HepG2 (cell line): ENCODE results near the gene AGBL1. TPM values are rescaled to one million over a fixed set of nuclear protein-coding genes. Genes with fewer than 3 reads are reported as not detected.

Experiments
- ATAC-seq: fragments of 200-7000 bp; cut with Tn5 transposase; 3 replicates; pipeline ENCODE4 v1.9.1; 2020; ENCODE audit warnings: mild to moderate bottlenecking, moderate library complexity
- BruUV-seq: library from RNA; stranded (reverse); fragments of 400-500 nt; replicated peaks from 2 replicates; lab custom pipeline; 2021; lab: Mats Ljungman, UMichigan
- CTCF ChIA-PET: fragments of 300-600 bp; formaldehyde crosslinking; extraction: SDS; loops from one replicate; lab custom pipeline; 2021; ENCODE audit warnings: low total read pairs, inconsistent platforms, low intra/inter-chr PET ratio; lab: Yijun Ruan, JAX
- POLR2A ChIA-PET: fragments of 350-600 bp; sonication (Branson Sonifier 250); formaldehyde crosslinking; loops from one replicate; lab custom pipeline; 2020; ENCODE audit warnings: antibody characterized with exemption, inconsistent platforms; lab: Yijun Ruan, JAX
- DNase-seq: peaks from one replicate; pipeline ENCODE4 v3.0.0-alpha.2; 2015; ENCODE audit warnings: low spot score
- FAIRE-seq: peaks from 3 replicates; lab custom pipeline; 2011; peaks lifted over from hg19 to GRCh38; lab: Jason Lieb, UNC
- H2AFZ ChIP-seq: one replicate; pipeline ENCODE4 v1.6.1; 2011; ENCODE audit warnings: low read length, inconsistent platforms
- H3K27ac ChIP-seq: fragments of 300-600 bp; 3 replicates; pipeline ENCODE4 v1.8.0; 2011; ENCODE audit warnings: mixed run types, mild to moderate bottlenecking, mixed read lengths, low read length, inconsistent platforms; ENCODE audit not compliant: insufficient read depth; ENCODE audit errors: extremely low read length
- H3K27me3 ChIP-seq, 2 experiments: fragments of 200-600 bp in 1 of 2; 2 replicates in 1 of 2; 3 replicates in 1 of 2; pipeline versions ENCODE4 v1.6.0 to v1.8.0; 2011; ENCODE audit warnings: low read length in 2 of 2, mild to moderate bottlenecking in 2 of 2, moderate library complexity in 2 of 2, inconsistent platforms in 1 of 2; ENCODE audit not compliant: insufficient read depth in 2 of 2, control insufficient read depth in 1 of 2
- H3K36me3 ChIP-seq, 2 experiments: fragments of 200-600 bp in 1 of 2; replicated peaks in 1 of 2; 2 replicates in 1 of 2; 3 replicates in 1 of 2; pipeline versions ENCODE4 v1.5.1 to v1.8.0; 2011; ENCODE audit warnings: low read length in 2 of 2, inconsistent platforms in 1 of 2; ENCODE audit not compliant: insufficient read depth in 2 of 2, control insufficient read depth in 1 of 2
- H3K4me1 ChIP-seq: 2 replicates; pipeline ENCODE4 v1.5.1; 2012; ENCODE audit warnings: low read length, inconsistent platforms; ENCODE audit not compliant: insufficient read depth
- H3K4me2 ChIP-seq: 2 replicates; pipeline ENCODE4 v1.6.0; 2011; ENCODE audit warnings: low read depth, low read length, inconsistent platforms
- H3K4me3 ChIP-seq, 3 experiments: fragments of 200-600 bp in 1 of 3; sonication (generic), shearing (Covaris generic) in 1 of 3; replicated peaks in 1 of 3; 2 replicates each; pipeline ENCODE4 v1.5.1; 2011 to 2016; ENCODE audit warnings: low read length in 3 of 3, inconsistent platforms in 2 of 3, low read depth in 2 of 3, mild to moderate bottlenecking in 2 of 3, control low read depth in 1 of 3, mixed read lengths in 1 of 3; ENCODE audit not compliant: insufficient read depth in 1 of 3
- H3K79me2 ChIP-seq: one replicate; pipeline ENCODE4 v1.6.1; 2011; ENCODE audit warnings: low read length, inconsistent platforms; ENCODE audit not compliant: insufficient read depth
- H3K9ac ChIP-seq: 2 replicates; pipeline ENCODE4 v1.6.0; 2011; ENCODE audit warnings: mild to moderate bottlenecking, low read depth, low read length, inconsistent platforms; ENCODE audit not compliant: insufficient read depth
- H3K9me3 ChIP-seq: 2 replicates; pipeline ENCODE4 v1.5.1; 2012; ENCODE audit warnings: mild to moderate bottlenecking, low read length
- H4K20me1 ChIP-seq: 2 replicates; pipeline ENCODE4 v1.6.0; 2011; ENCODE audit warnings: inconsistent platforms, mild to moderate bottlenecking, low read length, moderate library complexity; ENCODE audit not compliant: insufficient read depth
- ATF7-NPFF ChIP-seq: sonication (generic); formaldehyde crosslinking; IDR thresholded peaks from 2 replicates; pipeline ENCODE4 v1.8.1; 2023; ENCODE audit warnings: mild to moderate bottlenecking, low read depth, missing genetic modification reagents, moderate library complexity
- CREB1 ChIP-seq, 2 experiments: fragments of 450-650 bp in 1 of 2; IDR thresholded peaks; 2 replicates each; pipeline ENCODE4 v1.6.1; 2016 to 2017; ENCODE audit warnings: control low read depth in 1 of 2, mild to moderate bottlenecking in 1 of 2, missing compliant biosample characterization in 1 of 2, missing genetic modification characterization in 1 of 2
- ETV6 ChIP-seq: sonication (generic); formaldehyde crosslinking; conservative IDR thresholded peaks from 2 replicates; pipeline ENCODE4 v1.4.0; 2020; ENCODE audit warnings: missing genetic modification reagents
- FOXC1 ChIP-seq: sonication (generic); formaldehyde crosslinking; IDR thresholded peaks from 2 replicates; pipeline ENCODE4 v1.8.0; 2022; ENCODE audit warnings: mild to moderate bottlenecking, missing genetic modification reagents, borderline replicate concordance
- HCFC1 ChIP-seq: fragments of 150-350 bp; IDR thresholded peaks from 2 replicates; pipeline ENCODE4 v1.6.1; 2014; ENCODE audit warnings: low read depth, low read length
- IKZF1 ChIP-seq: fragments of 450-650 bp; IDR thresholded peaks from 2 replicates; pipeline ENCODE4 v1.7.1; 2016
- NR3C1 ChIP-seq: sonication (generic); formaldehyde crosslinking; IDR thresholded peaks from 2 replicates; pipeline ENCODE4 v1.4.0; 2020; ENCODE audit warnings: missing genetic modification reagents
- PLRG1 ChIP-seq: fragments of 450-650 bp; conservative IDR thresholded peaks from 2 replicates; pipeline ENCODE4 v1.6.1; 2016
- TSC22D2 ChIP-seq: sonication (generic); formaldehyde crosslinking; IDR thresholded peaks from 2 replicates; pipeline ENCODE4 v1.5.1; 2020; ENCODE audit warnings: missing genetic modification reagents, mild to moderate bottlenecking, borderline replicate concordance
- ZNF264 ChIP-seq: sonication (generic); formaldehyde crosslinking; IDR thresholded peaks from 2 replicates; pipeline ENCODE4 v1.4.0; 2020; ENCODE audit warnings: missing genetic modification reagents
- ZNF839 ChIP-seq: sonication (generic); formaldehyde crosslinking; IDR thresholded peaks from 2 replicates; pipeline ENCODE4 v1.4.0; 2020; ENCODE audit warnings: missing genetic modification reagents, mild to moderate bottlenecking, borderline replicate concordance
- WGBS: methylation state at CpG from one replicate; pipeline ENCODE4 v1.1.6; 2017; ENCODE audit warnings: low lambda C conversion rate; 5-methylcytosine and 5-hydroxymethylcytosine counted together
- in situ Hi-C: cut with HindIII; loops from 2 replicates; pipeline ENCODE4 v1.10.0; 2017; ENCODE audit warnings: low pct_unique_long_range_greater_than_20kb; ENCODE audit not compliant: extremely low pct_ligation_motif_present
- intact Hi-C: fragments of 100-400 bp; cut with micrococcal nuclease; formaldehyde crosslinking; loops from one replicate; pipeline ENCODE4 v1.10.0; 2022; ENCODE audit not compliant: unreplicated experiment
- polyA plus RNA-seq, 8 experiments: library from polyadenylated mRNA; depleted of rRNA in 3 of 8; stranded (reverse) in 7 of 8; unstranded in 1 of 8; fragments of >200 nt; fragmentation: Illumina TruSeq in 4 of 8; extraction: Trizol in 4 of 8; gene quantifications; 2 replicates each; pipeline versions ENCODE4 v1.2.1 to v1.2.3, GENCODE V29; 2011 to 2016; ENCODE audit warnings: low read depth in 4 of 8, missing spikeins in 1 of 8, mixed read lengths in 1 of 8; ENCODE audit not compliant: insufficient read depth in 1 of 8
- total RNA-seq, 5 experiments: library from RNA; depleted of rRNA; stranded (reverse); fragments of >200 nt; fragmentation: Illumina TruSeq; extraction: Trizol; gene quantifications; 2 replicates each; pipeline ENCODE4 v1.2.3, GENCODE V29; 2016; ENCODE audit warnings: low read depth in 1 of 5
- TF ChIP-seq, protein P1 (sequence below): sonication (generic); formaldehyde crosslinking; IDR thresholded peaks from 2 replicates; pipeline ENCODE4 v1.5.0; 2020; ENCODE audit warnings: missing genetic modification reagents
- TF ChIP-seq, protein P2 (sequence below): fragments of 450-650 bp; IDR thresholded peaks from 2 replicates; pipeline ENCODE4 v1.6.1; 2017; ENCODE audit warnings: mild to moderate bottlenecking
- TF ChIP-seq, protein P3 (sequence below): sonication (generic); formaldehyde crosslinking; IDR thresholded peaks from 2 replicates; pipeline ENCODE4 v1.4.0; 2020; ENCODE audit warnings: missing genetic modification reagents, mild to moderate bottlenecking, borderline replicate concordance

AGBL1 gene
- total and polyA plus RNA-seq, 2 of the 13 experiments (the other 11 are each of a cell fraction or from before 2014, with no cell fraction given): 0.01 TPM; not detected in 1

DNA sequence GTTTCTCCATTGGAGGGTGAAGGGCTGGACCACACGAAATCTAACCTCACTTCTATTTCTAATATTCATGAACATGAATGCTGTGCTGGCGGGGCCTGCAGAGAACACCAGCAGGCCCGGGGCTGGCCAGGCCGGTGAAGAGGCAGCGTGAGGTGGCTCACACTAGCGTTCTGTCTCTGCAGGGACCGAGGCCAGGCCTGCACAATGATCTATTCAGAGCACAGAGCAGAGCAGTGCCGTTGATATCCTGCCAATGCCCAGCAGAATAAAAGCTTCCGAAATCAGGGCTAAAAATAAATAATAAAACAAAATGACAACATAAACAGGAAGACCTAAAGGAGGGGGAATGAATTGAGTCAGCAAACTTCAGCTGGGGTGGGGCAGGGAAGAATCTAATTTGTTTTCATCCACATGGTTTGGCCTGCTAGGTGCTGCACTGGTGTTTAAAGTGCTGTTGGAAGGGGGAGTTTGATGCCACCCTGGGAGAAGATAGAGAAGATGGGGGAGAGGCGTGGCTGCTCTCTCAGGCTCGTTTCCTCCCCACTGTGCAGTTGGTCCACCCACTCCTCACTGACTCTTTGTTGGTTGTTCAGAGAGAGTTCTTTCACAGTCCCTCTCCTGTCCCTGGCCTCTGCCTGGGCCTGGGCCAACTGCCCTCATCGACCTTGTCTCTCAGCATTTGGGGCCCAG lies 837.1 kb downstream of the AGBL1 start:
- H3K4me2 ChIP-seq: no peak overlapping the region
- 10% methylated on average over 12 of the region's 12 CpGs for WGBS
- no peaks in the 10 kb centered on the region for H3K4me1 ChIP-seq
- TF ChIP-seq ETV6 (no peak), HCFC1 (no peak), IKZF1 (no peak), FOXC1 (CRISPR knock-in tag) (no peak)
- TF ChIP-seq, protein P1, sequence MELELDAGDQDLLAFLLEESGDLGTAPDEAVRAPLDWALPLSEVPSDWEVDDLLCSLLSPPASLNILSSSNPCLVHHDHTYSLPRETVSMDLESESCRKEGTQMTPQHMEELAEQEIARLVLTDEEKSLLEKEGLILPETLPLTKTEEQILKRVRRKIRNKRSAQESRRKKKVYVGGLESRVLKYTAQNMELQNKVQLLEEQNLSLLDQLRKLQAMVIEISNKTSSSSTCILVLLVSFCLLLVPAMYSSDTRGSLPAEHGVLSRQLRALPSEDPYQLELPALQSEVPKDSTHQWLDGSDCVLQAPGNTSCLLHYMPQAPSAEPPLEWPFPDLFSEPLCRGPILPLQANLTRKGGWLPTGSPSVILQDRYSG (CRISPR knock-in tag): no peak
- intact Hi-C loops (loop anchor here (5.0 to 10.0 kb wide), 2 partner anchors 755 to 1538 kb away; no protein-coding TSS in a partner anchor), in situ Hi-C loops (loop anchor here (10.0 to 25.0 kb wide), 2 partner anchors 1055 to 1328 kb away; no protein-coding TSS in a partner anchor)
- no peak overlapping the region for H2AFZ ChIP-seq
- no peak for FAIRE-seq
- ChIA-PET POLR2A (no interaction called here), CTCF (interaction anchor here (1.9 kb wide), 1 partner anchor 1330 kb away, joined by 7 read pairs; no protein-coding TSS in a partner anchor)
- no peaks in the 10 kb centered on the region for H3K36me3 ChIP-seq
- no TSS peak for BruUV-seq
- H3K4me3 ChIP-seq: no peak overlapping the region
- H3K27ac ChIP-seq: no peak overlapping the region
- no peaks in the 10 kb centered on the region for H4K20me1 ChIP-seq
- H3K79me2 ChIP-seq: no peaks in the 10 kb centered on the region
- no peaks in the 10 kb centered on the region for H3K9me3 ChIP-seq
- ATAC-seq: no peak; the same call in 2 of the 3 replicates
- peaks cover 0 to 5% of the 10 kb centered on the region in 2 experiments; a peak in 2 of 5 replicates for H3K27me3 ChIP-seq
- DNase-seq: no peak
- H3K9ac ChIP-seq: no peak overlapping the region

DNA sequence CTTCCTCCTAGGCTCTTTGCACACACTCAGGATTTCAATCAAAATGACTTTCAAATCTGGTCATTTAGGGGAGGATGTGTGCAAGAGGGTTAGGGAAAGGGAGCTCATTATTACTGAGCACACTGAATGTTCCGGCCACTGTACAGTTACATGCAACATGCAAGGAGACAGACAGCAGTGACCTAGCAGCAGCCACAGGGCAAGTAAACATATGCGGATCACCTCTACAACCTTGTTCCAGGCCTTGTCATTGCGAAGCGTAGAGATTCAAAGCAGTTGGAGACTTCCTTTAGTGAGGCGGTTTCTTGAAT lies 837.6 kb downstream of the AGBL1 start:
- no peak overlapping the region for H3K27ac ChIP-seq
- no peak overlapping the region for H3K4me2 ChIP-seq
- no peak for ATAC-seq
- ChIA-PET POLR2A (no interaction called here), CTCF (no interaction called here)
- 23% methylated on average over 5 of the region's 5 CpGs for WGBS
- FAIRE-seq: no peak
- H3K79me2 ChIP-seq: no peaks in the 10 kb centered on the region
- no peaks in the 10 kb centered on the region for H3K9me3 ChIP-seq
- intact Hi-C loops (loop anchor here (5.0 to 10.0 kb wide), 2 partner anchors 755 to 1537 kb away; no protein-coding TSS in a partner anchor), in situ Hi-C loops (loop anchor here (10.0 to 25.0 kb wide), 2 partner anchors 1055 to 1327 kb away; no protein-coding TSS in a partner anchor)
- H3K9ac ChIP-seq: no peak overlapping the region
- H3K27me3 ChIP-seq: peaks cover 0 to 5% of the 10 kb centered on the region in 2 experiments; a peak in 2 of 5 replicates
- no TSS peak for BruUV-seq
- H3K4me3 ChIP-seq: no peak overlapping the region
- H3K4me1 ChIP-seq: no peaks in the 10 kb centered on the region
- H3K36me3 ChIP-seq: no peaks in the 10 kb centered on the region
- H4K20me1 ChIP-seq: no peaks in the 10 kb centered on the region
- DNase-seq: no peak
- no peak overlapping the region for H2AFZ ChIP-seq
- TF ChIP-seq PLRG1: no peak
- TF ChIP-seq, protein P2, sequence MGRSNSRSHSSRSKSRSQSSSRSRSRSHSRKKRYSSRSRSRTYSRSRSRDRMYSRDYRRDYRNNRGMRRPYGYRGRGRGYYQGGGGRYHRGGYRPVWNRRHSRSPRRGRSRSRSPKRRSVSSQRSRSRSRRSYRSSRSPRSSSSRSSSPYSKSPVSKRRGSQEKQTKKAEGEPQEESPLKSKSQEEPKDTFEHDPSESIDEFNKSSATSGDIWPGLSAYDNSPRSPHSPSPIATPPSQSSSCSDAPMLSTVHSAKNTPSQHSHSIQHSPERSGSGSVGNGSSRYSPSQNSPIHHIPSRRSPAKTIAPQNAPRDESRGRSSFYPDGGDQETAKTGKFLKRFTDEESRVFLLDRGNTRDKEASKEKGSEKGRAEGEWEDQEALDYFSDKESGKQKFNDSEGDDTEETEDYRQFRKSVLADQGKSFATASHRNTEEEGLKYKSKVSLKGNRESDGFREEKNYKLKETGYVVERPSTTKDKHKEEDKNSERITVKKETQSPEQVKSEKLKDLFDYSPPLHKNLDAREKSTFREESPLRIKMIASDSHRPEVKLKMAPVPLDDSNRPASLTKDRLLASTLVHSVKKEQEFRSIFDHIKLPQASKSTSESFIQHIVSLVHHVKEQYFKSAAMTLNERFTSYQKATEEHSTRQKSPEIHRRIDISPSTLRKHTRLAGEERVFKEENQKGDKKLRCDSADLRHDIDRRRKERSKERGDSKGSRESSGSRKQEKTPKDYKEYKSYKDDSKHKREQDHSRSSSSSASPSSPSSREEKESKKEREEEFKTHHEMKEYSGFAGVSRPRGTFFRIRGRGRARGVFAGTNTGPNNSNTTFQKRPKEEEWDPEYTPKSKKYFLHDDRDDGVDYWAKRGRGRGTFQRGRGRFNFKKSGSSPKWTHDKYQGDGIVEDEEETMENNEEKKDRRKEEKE: no peak
- TF ChIP-seq, protein P3, sequence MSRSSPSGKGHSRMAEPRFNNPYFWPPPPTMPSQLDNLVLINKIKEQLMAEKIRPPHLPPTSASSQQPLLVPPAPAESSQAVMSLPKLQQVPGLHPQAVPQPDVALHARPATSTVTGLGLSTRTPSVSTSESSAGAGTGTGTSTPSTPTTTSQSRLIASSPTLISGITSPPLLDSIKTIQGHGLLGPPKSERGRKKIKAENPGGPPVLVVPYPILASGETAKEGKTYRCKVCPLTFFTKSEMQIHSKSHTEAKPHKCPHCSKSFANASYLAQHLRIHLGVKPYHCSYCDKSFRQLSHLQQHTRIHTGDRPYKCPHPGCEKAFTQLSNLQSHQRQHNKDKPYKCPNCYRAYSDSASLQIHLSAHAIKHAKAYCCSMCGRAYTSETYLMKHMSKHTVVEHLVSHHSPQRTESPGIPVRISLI (CRISPR knock-in tag): no peak
- TF ChIP-seq CREB1 (IDR thresholded peaks at IDR 0.05): no peak
- TF ChIP-seq CREB1 (CRISPR knock-in tag; IDR thresholded peaks at IDR 0.05): no peak
- no peak for TF ChIP-seq NR3C1 (CRISPR knock-in tag)
- no peak for TF ChIP-seq ZNF264 (CRISPR knock-in tag)
- TF ChIP-seq TSC22D2 (CRISPR knock-in tag): no peak
- TF ChIP-seq ATF7-NPFF: no peak
- no peak for TF ChIP-seq ZNF839 (CRISPR knock-in tag)
